Sigmoid colon (tissue), 4 donors: ENCODE measurements around the gene UBALD1.

Experiments
- CTCF ChIP-seq, 4 experiments: fragments of 450-650 bp in 3 of 4; fragments of 200-600 bp in 1 of 4; IDR thresholded peaks; one replicate each; pipeline ENCODE4 v1.5.1; 2016 to 2019; ENCODE audit warnings: antibody characterized with exemption in 4 of 4, mild to moderate bottlenecking in 3 of 4, moderate library complexity in 2 of 4
- POLR2A ChIP-seq, 2 donors: fragments of 450-650 bp; IDR thresholded peaks; one replicate each; pipeline ENCODE4 v1.6.1; 2016; ENCODE audit warnings: antibody characterized with exemption in 2 of 2, mild to moderate bottlenecking in 2 of 2, moderate library complexity in 2 of 2
- POLR2AphosphoS5 ChIP-seq, 4 donors: sonication (generic); formaldehyde crosslinking; IDR thresholded peaks; one replicate each; pipeline ENCODE4 v1.6.1; 2017; ENCODE audit warnings: antibody characterized with exemption in 4 of 4

DNA sequence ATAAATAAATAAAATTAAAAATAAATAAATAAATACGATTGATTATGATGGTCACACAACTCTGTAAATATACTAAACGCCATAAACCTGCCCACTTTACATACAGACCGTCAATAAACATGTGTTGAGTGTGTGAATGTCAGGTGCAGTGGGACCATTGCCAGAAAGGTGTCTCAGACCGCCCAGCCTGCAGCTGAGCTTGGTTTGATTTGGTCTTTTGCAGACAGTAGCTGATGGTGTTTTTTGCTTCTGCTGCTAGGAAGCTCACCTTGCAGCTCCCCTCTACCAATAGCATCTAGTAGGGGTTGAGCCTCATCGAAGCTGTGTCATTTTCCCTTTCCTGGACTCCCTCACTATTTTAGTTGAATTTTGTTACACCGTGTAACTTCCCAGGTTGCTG lies 23.5 kb downstream of the UBALD1 start:
- TF ChIP-seq POLR2AphosphoS5 (IDR thresholded peaks at IDR 0.05), result no peak
- no peak for TF ChIP-seq CTCF (IDR thresholded peaks at IDR 0.05)
- TF ChIP-seq POLR2A (IDR thresholded peaks at IDR 0.05), result no peak
